B cell (primary cell): ENCODE results near the gene HDDC3. TPM values are rescaled to one million over a fixed set of nuclear protein-coding genes. Genes with fewer than 3 reads are reported as not detected.

Source experiments
- ATAC-seq: fragments of 200-7000 bp; cut with Tn5 transposase; one replicate; pipeline ENCODE4 v1.10.0; 2021; ENCODE audit warnings: low read depth, mild to moderate bottlenecking, moderate number of reproducible peaks, moderate library complexity
- CTCF ChIA-PET: fragments of 350-600 bp; sonication (Branson Sonifier 250); formaldehyde crosslinking; loops from one replicate; lab custom pipeline; 2021; ENCODE audit warnings: antibody characterized with exemption, inconsistent platforms; lab: Charles Lee
- POLR2A ChIA-PET: fragments of 350-600 bp; sonication (Branson Sonifier 250); formaldehyde crosslinking; loops from one replicate; lab custom pipeline; 2021; ENCODE audit warnings: antibody characterized with exemption; lab: Charles Lee
- DNase-seq: peaks from one replicate; pipeline ENCODE4 v3.0.0; 2013
- H2AFZ ChIP-seq: 2 replicates; pipeline ENCODE4 v1.6.1; 2012; ENCODE audit warnings: mild to moderate bottlenecking, low read depth, low read length; ENCODE audit not compliant: insufficient read depth, poor library complexity, severe bottlenecking
- H3K27ac ChIP-seq, 2 donors: 1 replicate in 1 of 2; 2 replicates in 1 of 2; pipeline ENCODE4 v1.5.1; 2012 to 2013; ENCODE audit warnings: low read length in 2 of 2, mild to moderate bottlenecking in 2 of 2, moderate library complexity in 1 of 2
- H3K27me3 ChIP-seq, 4 experiments: fragments of 200-600 bp in 1 of 4; sonication (generic) in 1 of 4; replicated peaks in 1 of 4; 1 replicate in 2 of 4; 2 replicates in 2 of 4; pipeline versions ENCODE4 v1.6.1 to v1.7.0; 2013 to 2016; ENCODE audit warnings: low read length in 3 of 4, mild to moderate bottlenecking in 2 of 4, mixed read lengths in 1 of 4, moderate library complexity in 1 of 4; ENCODE audit not compliant: insufficient read depth in 4 of 4, control insufficient read depth in 3 of 4; ENCODE audit errors: control extremely low read depth in 1 of 4
- H3K36me3 ChIP-seq, 2 experiments: replicated peaks in 1 of 2; 1 replicate in 1 of 2; 2 replicates in 1 of 2; pipeline versions ENCODE4 v1.6.1 to v1.7.1; 2013; ENCODE audit warnings: low read length in 1 of 2; ENCODE audit not compliant: insufficient read depth in 2 of 2, control insufficient read depth in 1 of 2; ENCODE audit errors: control extremely low read depth in 1 of 2, extremely low read depth in 1 of 2
- H3K4me1 ChIP-seq, 2 donors: fragments of 200-600 bp in 1 of 2; sonication (generic) in 1 of 2; 1 replicate in 1 of 2; 2 replicates in 1 of 2; pipeline versions ENCODE4 v1.5.1 to v1.6.1; 2013 to 2017; ENCODE audit warnings: low read length in 2 of 2; ENCODE audit not compliant: control insufficient read depth in 2 of 2, insufficient read depth in 2 of 2
- H3K4me2 ChIP-seq: replicated peaks from 2 replicates; pipeline ENCODE3; 2012; ENCODE audit warnings: mild to moderate bottlenecking, low read depth, low read length; ENCODE audit not compliant: poor library complexity, severe bottlenecking
- H3K4me3 ChIP-seq, 5 experiments: fragments of 200-600 bp in 1 of 5; sonication (generic) in 1 of 5; 1 replicate in 3 of 5; 2 replicates in 2 of 5; pipeline versions ENCODE4 v1.5.1 to v1.7.0; 2011 to 2016; ENCODE audit warnings: low read length in 4 of 5, mild to moderate bottlenecking in 4 of 5, low read depth in 2 of 5, control low read depth in 1 of 5, moderate library complexity in 1 of 5; ENCODE audit not compliant: insufficient read depth in 1 of 5; ENCODE audit errors: control extremely low read depth in 1 of 5, extremely low read depth in 1 of 5
- H3K79me2 ChIP-seq: fragments of 200-600 bp; sonication (generic); one replicate; pipeline ENCODE4 v1.6.0; 2016; ENCODE audit warnings: low read length; ENCODE audit not compliant: control insufficient read depth, insufficient read depth
- H3K9ac ChIP-seq: fragments of 200-600 bp; sonication (generic); 2 replicates; pipeline ENCODE4 v1.6.1; 2017; ENCODE audit warnings: mild to moderate bottlenecking, low read length, moderate library complexity
- H3K9me3 ChIP-seq, 3 donors: one replicate each; pipeline versions ENCODE4 v1.6.1 to v1.7.1; 2013; ENCODE audit warnings: low read length in 2 of 3; ENCODE audit not compliant: control insufficient read depth in 2 of 3, insufficient read depth in 1 of 3; ENCODE audit errors: control extremely low read depth in 1 of 3
- H4K20me1 ChIP-seq: 2 replicates; pipeline ENCODE4 v1.6.0; 2012; ENCODE audit warnings: mild to moderate bottlenecking, low read length; ENCODE audit not compliant: insufficient read depth, control insufficient read depth, poor library complexity, severe bottlenecking
- H3K27ac Mint-ChIP-seq: one replicate; pipeline ENCODE4 v1.8.0; 2021; ENCODE audit warnings: mixed read lengths
- H3K27me3 Mint-ChIP-seq: one replicate; pipeline ENCODE4 v1.8.0; 2021; ENCODE audit warnings: mixed read lengths
- H3K4me1 Mint-ChIP-seq: one replicate; pipeline ENCODE4 v1.8.0; 2021; ENCODE audit warnings: mixed read lengths
- H3K4me3 Mint-ChIP-seq: one replicate; pipeline ENCODE4 v1.8.0; 2021; ENCODE audit warnings: mixed read lengths
- H3K9me3 Mint-ChIP-seq: one replicate; pipeline ENCODE4 v1.8.0; 2022; ENCODE audit warnings: mixed read lengths; ENCODE audit not compliant: insufficient read depth
- EZH2 ChIP-seq: IDR thresholded peaks from 2 replicates; pipeline ENCODE4 v1.6.1; 2012; ENCODE audit warnings: borderline replicate concordance, low read depth, mild to moderate bottlenecking, moderate library complexity, low read length; ENCODE audit not compliant: insufficient read depth, poor library complexity, severe bottlenecking
- WGBS: methylation state at CpG from one replicate; pipeline ENCODE4 v1.1.5; 2013; ENCODE audit warnings: missing lambda C conversion rate; ENCODE audit not compliant: insufficient coverage; 5-methylcytosine and 5-hydroxymethylcytosine counted together
- intact Hi-C: fragments of 100-400 bp; cut with micrococcal nuclease; formaldehyde crosslinking; loops from one replicate; pipeline ENCODE4 v1.10.0; 2022
- polyA plus RNA-seq: library from polyadenylated mRNA; depleted of rRNA; stranded (reverse); fragments of >200 nt; gene quantifications from 2 replicates; pipeline ENCODE4 v1.2.3, GENCODE V29; 2012
- total RNA-seq, 2 donors: library from RNA; stranded (reverse); fragments of 120-200 nt in 1 of 2; gene quantifications; 1 replicate in 1 of 2; 2 replicates in 1 of 2; pipeline versions ENCODE4 v1.2.3 to v1.2.4, GENCODE V29; 2013 to 2022
- TF ChIP-seq, protein P1 (sequence below): fragments of 200-600 bp; IDR thresholded peaks from one replicate; pipeline ENCODE4 v1.8.0; 2022; ENCODE audit warnings: antibody characterized with exemption, mild to moderate bottlenecking

The HDDC3 gene
- total and polyA plus RNA-seq, 2 donors (not counting 1 experiment from before 2014, with no cell fraction given): 23.9 to 26.8 TPM

DNA sequence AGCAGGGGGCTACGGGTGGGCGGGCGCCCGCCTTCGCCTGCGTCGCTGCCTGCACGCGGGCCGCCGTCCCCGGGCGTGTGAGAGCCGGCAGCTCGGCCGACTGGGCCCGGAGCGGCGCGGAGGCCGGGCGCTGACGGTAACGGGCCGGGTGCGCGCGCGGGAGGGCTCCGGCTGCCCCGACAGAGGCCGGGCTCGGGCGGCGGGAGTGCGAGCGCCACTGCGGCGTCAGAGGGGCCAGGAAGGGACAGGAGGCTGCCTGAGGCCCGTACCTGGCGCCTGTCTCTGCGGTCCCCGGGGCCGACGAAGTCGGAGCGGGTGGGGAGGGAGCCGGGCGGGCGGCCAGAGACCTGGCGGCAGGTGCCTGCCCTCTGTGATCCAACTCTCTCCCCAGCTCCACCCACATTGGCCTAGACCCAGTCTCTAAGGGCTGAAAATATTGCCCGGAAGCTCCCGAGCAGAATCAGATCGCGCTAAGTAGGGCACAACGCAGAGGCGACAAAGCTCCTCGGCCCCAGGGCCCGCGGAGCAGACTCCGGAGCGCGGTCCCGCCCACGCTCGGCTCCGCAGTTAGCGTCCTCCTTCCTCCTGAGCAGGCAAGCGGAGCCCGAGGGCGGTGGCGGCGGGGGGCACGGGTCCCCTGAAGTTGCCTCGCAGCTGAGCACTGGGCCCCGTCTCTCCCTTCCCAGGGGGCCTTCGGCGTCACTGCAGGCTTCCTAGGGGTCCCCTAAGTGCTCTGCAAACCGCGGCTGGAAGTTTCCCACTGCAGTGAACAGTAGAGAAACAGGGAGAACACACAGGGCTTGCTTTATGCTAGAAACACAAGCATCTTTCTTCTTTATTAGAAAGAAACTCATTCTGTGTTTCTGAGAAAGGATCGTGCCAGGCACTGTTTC lies 29.3 kb downstream of the HDDC3 start, which contains the start of gene MAN2A2:
MAN2A2 (plus strand) TSS at position 463 of the 893 bp plus-strand sequence. CDS start 906 bp downstream, outside the sequence.
- peak; percentile 61 for ATAC-seq
- Histone ChIP-seq H3K4me1 (peaks cover 13 to 20% of the 10 kb centered on the region in 2 donors), H3K9me3 (no peaks in the 10 kb centered on the region), H4K20me1 (peaks cover 13% of the 10 kb centered on the region), H3K4me3 (peak within 1 kb of the TSS; percentile 67 to 74 (median 69)), H2AFZ (peak within 1 kb of the TSS; percentile 90), H3K36me3 (peaks cover 0 to 33% of the 10 kb centered on the region in 2 experiments), H3K9ac (peak within 1 kb of the TSS; percentile 83), H3K27ac (peak within 1 kb of the TSS; percentile 54 to 72), H3K4me2 (peak within 1 kb of the TSS; percentile 94), H3K79me2 (peaks cover 3% of the 10 kb centered on the region), H3K27me3 (no peaks in the 10 kb centered on the region)
- Mint-ChIP-seq H3K9me3 (no peaks in the 10 kb centered on the region), H3K27ac (peak within 1 kb of the TSS; percentile 97), H3K4me3 (peak within 1 kb of the TSS; percentile 85), H3K27me3 (no peaks in the 10 kb centered on the region), H3K4me1 (peaks cover 24% of the 10 kb centered on the region)
- no peak for TF ChIP-seq EZH2
- TF ChIP-seq, protein P1, sequence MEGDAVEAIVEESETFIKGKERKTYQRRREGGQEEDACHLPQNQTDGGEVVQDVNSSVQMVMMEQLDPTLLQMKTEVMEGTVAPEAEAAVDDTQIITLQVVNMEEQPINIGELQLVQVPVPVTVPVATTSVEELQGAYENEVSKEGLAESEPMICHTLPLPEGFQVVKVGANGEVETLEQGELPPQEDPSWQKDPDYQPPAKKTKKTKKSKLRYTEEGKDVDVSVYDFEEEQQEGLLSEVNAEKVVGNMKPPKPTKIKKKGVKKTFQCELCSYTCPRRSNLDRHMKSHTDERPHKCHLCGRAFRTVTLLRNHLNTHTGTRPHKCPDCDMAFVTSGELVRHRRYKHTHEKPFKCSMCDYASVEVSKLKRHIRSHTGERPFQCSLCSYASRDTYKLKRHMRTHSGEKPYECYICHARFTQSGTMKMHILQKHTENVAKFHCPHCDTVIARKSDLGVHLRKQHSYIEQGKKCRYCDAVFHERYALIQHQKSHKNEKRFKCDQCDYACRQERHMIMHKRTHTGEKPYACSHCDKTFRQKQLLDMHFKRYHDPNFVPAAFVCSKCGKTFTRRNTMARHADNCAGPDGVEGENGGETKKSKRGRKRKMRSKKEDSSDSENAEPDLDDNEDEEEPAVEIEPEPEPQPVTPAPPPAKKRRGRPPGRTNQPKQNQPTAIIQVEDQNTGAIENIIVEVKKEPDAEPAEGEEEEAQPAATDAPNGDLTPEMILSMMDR: no peak
- intact Hi-C loops: loop anchor here (1.0 to 2.0 kb wide), 2 partner anchors 28 to 308 kb away; no protein-coding TSS in a partner anchor
- POLR2A ChIA-PET: interaction anchor here (0.5 to 3.8 kb wide), 6 partner anchors 18 to 541 kb away, joined by 3 to 66 read pairs (median 4); partner anchors contain the start of genes HDDC3, IQGAP1 and UNC45A
- CTCF ChIA-PET: interaction anchor here (0.7 to 14.4 kb wide), 14 partner anchors 17 to 584 kb away, joined by 3 to 260 read pairs (median 4); partner anchors contain the start of genes CRTC3, FES, HDDC3 and UNC45A
- under 1% methylated on average over 79 of the region's 81 CpGs for WGBS
- peak; percentile 76 for DNase-seq
